NT2/D1 (cell line): ENCODE results near the gene CDCP1.

Source experiments
- SUZ12 ChIP-seq: IDR thresholded peaks from 2 replicates; pipeline ENCODE4 v1.6.1; 2011; ENCODE audit not compliant: insufficient read length, insufficient read depth; ENCODE audit errors: extremely low read depth
- YY1 ChIP-seq: IDR thresholded peaks from 2 replicates; pipeline ENCODE4 v1.6.1; 2011; ENCODE audit not compliant: insufficient read length, insufficient read depth
- ZNF274 ChIP-seq: IDR thresholded peaks from 2 replicates; pipeline ENCODE4 v1.6.1; 2011; ENCODE audit warnings: mild to moderate bottlenecking, low read depth, low read length

DNA sequence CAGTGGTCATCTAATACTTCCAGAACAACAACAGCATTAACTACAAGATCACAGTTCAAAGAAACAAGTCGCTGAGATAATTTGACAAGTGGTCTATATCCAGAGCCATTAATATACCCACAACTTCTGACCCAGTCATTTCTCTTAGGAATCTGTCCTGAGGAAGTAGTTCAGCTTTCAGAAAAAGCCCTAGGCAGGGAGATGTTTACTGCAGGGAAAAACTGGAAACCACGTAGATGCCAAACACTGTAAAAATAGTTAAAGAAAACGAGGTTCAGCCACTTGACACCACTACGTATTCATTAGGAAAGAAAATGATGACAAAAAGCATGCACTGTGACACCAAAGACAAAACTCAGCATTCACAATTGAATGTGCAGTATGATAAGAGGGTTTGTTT is 22.3 kb upstream of the CDCP1 start:
- TF ChIP-seq ZNF274: no peak
- TF ChIP-seq YY1: no peak
- no peak for TF ChIP-seq SUZ12
